ENCODE data around the gene LTBP1. TPM values are rescaled to one million over a fixed set of nuclear protein-coding genes. Genes with fewer than 3 reads are reported as not detected.

Gene LTBP1
- total RNA-seq, 1 experiment from 2014 or later: 119 TPM

GRCh38 chr2:33042265-33042664, 95.5 kb downstream of the LTBP1 start:
- intact Hi-C loops (cut with micrococcal nuclease): no loop called here
- ChIA-PET CTCF (interaction anchor here (0.6 to 2.0 kb wide), 6 partner anchors 8 to 320 kb away, joined by 3 to 20 read pairs (median 4); no protein-coding TSS in a partner anchor), POLR2A (no interaction called here)
- Mint-ChIP-seq H3K36me3 (ENCODE audit: insufficient read depth, unreplicated experiment) (no peaks in the 10 kb centered on the region), H3K9me3 (ENCODE audit: unreplicated experiment) (peaks cover 7% of the 10 kb centered on the region), H3K4me1 (ENCODE audit: insufficient read depth, unreplicated experiment) (no peaks in the 10 kb centered on the region), H3K27ac (ENCODE audit: low read depth, unreplicated experiment) (no peak overlapping the region), H3K4me3 (ENCODE audit: unreplicated experiment) (no peak overlapping the region), H3K27me3 (ENCODE audit: insufficient read depth, unreplicated experiment) (no peaks in the 10 kb centered on the region)
- no peak for DNase-seq (ENCODE audit: unreplicated experiment)
- no TSS peak for BruUV-seq (replicated peaks)
- TF ChIP-seq CTCF (IDR thresholded peaks at IDR 0.05; ENCODE audit: unreplicated experiment): no peak

GRCh38 chr2:33042819-33043218, 96.1 kb downstream of the LTBP1 start:
- Mint-ChIP-seq H3K9me3 (ENCODE audit: unreplicated experiment) (peaks cover 7% of the 10 kb centered on the region), H3K27me3 (ENCODE audit: insufficient read depth, unreplicated experiment) (no peaks in the 10 kb centered on the region), H3K27ac (ENCODE audit: low read depth, unreplicated experiment) (no peak overlapping the region), H3K4me1 (ENCODE audit: insufficient read depth, unreplicated experiment) (no peaks in the 10 kb centered on the region), H3K4me3 (ENCODE audit: unreplicated experiment) (no peak overlapping the region), H3K36me3 (ENCODE audit: insufficient read depth, unreplicated experiment) (no peaks in the 10 kb centered on the region)
- no peak for TF ChIP-seq CTCF (IDR thresholded peaks at IDR 0.05; ENCODE audit: unreplicated experiment)
- no TSS peak for BruUV-seq (replicated peaks)
- DNase-seq (ENCODE audit: unreplicated experiment): no peak
- intact Hi-C loops (cut with micrococcal nuclease): no loop called here
- ChIA-PET POLR2A (interaction anchor here (0.7 kb wide), 1 partner anchor 17 kb away, joined by 3 read pairs; no protein-coding TSS in a partner anchor), CTCF (interaction anchor here (0.6 to 2.0 kb wide), 11 partner anchors 9 to 482 kb away, joined by 3 to 20 read pairs (median 3); no protein-coding TSS in a partner anchor)

- Mint-ChIP-seq H3K4me3 (ENCODE audit: unreplicated experiment) (no peak overlapping the region), H3K36me3 (ENCODE audit: insufficient read depth, unreplicated experiment) (no peaks in the 10 kb centered on the region), H3K27ac (ENCODE audit: low read depth, unreplicated experiment) (no peak overlapping the region), H3K27me3 (ENCODE audit: insufficient read depth, unreplicated experiment) (no peaks in the 10 kb centered on the region), H3K4me1 (ENCODE audit: insufficient read depth, unreplicated experiment) (no peaks in the 10 kb centered on the region), H3K9me3 (ENCODE audit: unreplicated experiment) (no peaks in the 10 kb centered on the region)
- DNase-seq (ENCODE audit: unreplicated experiment): no peak
- CTCF ChIA-PET: interaction anchor here (0.6 to 0.9 kb wide), 3 partner anchors 226 to 774 kb away, joined by 3 read pairs; no protein-coding TSS in a partner anchor
- BruUV-seq (replicated peaks): no TSS peak
- intact Hi-C loops (cut with micrococcal nuclease): no loop called here
- POLR2A ChIA-PET: no interaction called here
- no peak for TF ChIP-seq CTCF (IDR thresholded peaks at IDR 0.05; ENCODE audit: unreplicated experiment)
These were observed 101.2 kb downstream of the LTBP1 start for GRCh38 chr2:33047939-33048338.

- H3K36me3 Mint-ChIP-seq (ENCODE audit: insufficient read depth, unreplicated experiment): no peaks in the 10 kb centered on the region
- no peaks in the 10 kb centered on the region for H3K27me3 Mint-ChIP-seq (ENCODE audit: insufficient read depth, unreplicated experiment)
- H3K4me1 Mint-ChIP-seq (ENCODE audit: insufficient read depth, unreplicated experiment): no peaks in the 10 kb centered on the region
- ChIA-PET CTCF (interaction anchor here (0.7 to 1.0 kb wide), 3 partner anchors 9 to 18 kb away, joined by 3 to 4 read pairs (median 3); no protein-coding TSS in a partner anchor), POLR2A (interaction anchor here (1.1 kb wide), 1 partner anchor 10 kb away, joined by 3 read pairs; no protein-coding TSS in a partner anchor)
- intact Hi-C loops (cut with micrococcal nuclease): no loop called here
- DNase-seq (ENCODE audit: unreplicated experiment): peak; percentile 65
- no peak overlapping the region for H3K27ac Mint-ChIP-seq (ENCODE audit: low read depth, unreplicated experiment)
- no peak for TF ChIP-seq CTCF (IDR thresholded peaks at IDR 0.05; ENCODE audit: unreplicated experiment)
- H3K9me3 Mint-ChIP-seq (ENCODE audit: unreplicated experiment): no peaks in the 10 kb centered on the region
- BruUV-seq (replicated peaks): no TSS peak
- no peak overlapping the region for H3K4me3 Mint-ChIP-seq (ENCODE audit: unreplicated experiment)
These were observed 105.0 kb downstream of the LTBP1 start for GRCh38 chr2:33051586-33052360.

Measured in MCF 10A (cell line).